Activated gamma-delta T cell treated with anti-CD3 and anti-CD28 coated beads, Interleukin-2, amount 50 U/mL, for 16 hours (primary cell): ENCODE results near the gene CCDC30.

ENCODE experiments used
- DNase-seq: peaks from one replicate; pipeline ENCODE4 v3.0.0-alpha.2; 2020; ENCODE audit warnings: low read depth

Gene CCDC30

DNA sequence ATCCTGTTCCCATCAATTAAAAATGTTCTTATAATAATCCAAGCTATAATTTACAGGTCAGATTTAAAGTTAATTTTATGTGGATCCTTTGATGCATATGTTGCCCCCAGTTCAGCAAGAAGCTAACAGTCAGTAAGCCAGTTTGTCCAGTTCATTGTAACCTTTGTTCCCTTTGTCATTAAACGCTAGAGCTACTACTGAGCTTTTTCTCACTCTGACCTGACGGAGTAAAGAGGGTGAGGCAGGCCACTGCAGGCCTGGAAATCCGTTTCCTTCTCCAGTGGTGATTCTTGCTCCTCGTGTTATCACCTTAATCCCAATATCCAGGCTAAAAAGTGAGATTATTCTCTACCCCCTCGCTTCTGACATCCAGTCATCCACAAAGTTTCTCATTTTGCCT lies 229.4 kb downstream of the CCDC30 start:
- DNase-seq = no peak

DNA sequence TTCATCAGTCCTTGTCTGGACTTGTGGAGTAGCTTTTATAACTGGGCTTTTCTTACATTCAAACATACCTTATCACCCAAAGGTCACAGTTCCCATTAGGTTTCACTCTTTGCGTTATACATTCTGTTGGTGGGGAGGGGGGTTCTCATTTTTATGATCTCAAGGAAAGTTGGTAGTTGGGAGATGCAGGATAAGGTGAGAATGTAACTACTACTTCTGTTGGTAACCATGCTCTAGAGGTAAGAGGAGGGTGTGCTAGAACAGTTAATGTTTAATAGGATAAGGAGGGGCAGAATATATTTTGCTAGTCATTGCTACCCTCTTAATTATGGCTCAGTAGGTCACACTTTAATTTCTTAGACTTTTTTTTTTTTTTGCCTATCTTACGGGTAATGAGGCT lies 229.8 kb downstream of the CCDC30 start:
- DNase-seq = no peak

DNA sequence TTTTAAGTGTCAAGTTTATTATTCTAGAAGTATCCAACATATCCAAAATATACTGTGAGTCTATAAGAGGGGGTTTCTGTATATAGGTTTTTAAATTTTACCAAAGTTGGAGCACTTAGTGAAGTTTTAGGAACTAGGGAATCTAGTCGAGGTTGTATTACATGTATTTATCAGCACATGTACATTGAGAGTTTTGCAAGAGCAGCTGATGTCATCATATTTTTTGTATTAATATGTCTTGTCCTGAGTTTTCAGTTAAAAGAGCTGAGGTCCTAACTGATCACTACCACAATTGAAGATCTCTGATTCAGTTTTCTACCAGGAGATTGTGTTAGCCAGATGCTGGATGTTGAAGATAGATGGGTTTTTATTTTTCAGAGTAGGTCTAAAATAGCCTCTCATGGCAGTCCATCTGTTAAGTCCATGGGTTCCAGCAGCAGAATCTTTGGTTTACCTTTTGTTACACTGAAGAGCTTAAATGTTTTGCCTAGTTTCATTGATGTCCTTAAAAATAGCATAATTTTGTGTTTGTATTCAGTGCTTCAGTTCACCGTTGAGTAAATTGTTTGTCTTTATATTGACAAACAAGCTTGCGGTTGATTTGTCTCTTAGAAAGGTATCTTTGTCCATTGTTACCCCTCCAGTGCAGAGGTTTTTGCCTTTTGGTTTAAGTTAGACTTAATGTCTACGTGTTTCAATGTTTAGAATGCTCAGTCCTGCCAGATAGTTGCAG lies 235.2 kb downstream of the CCDC30 start:
- DNase-seq = no peak

DNA sequence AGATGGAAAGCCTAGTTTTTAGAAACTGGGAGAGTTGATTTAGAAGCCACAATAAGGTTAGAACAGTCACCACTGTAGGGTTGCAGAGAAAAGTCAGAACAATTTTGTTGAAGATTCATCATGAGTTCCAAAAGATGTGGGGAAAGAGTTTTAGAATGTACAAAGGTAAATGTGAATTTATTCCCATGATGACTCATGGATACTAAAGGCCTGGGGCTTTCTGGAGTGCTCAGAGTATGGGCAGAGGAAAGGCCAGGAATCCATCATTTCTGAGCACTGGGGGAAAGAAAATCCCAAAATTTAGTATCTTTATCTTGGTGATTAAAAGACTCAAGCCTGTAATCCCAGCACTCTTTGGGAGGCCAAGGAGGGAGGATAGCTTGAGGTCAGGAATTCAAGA lies 236.9 kb downstream of the CCDC30 start:
- DNase-seq = no peak

DNA sequence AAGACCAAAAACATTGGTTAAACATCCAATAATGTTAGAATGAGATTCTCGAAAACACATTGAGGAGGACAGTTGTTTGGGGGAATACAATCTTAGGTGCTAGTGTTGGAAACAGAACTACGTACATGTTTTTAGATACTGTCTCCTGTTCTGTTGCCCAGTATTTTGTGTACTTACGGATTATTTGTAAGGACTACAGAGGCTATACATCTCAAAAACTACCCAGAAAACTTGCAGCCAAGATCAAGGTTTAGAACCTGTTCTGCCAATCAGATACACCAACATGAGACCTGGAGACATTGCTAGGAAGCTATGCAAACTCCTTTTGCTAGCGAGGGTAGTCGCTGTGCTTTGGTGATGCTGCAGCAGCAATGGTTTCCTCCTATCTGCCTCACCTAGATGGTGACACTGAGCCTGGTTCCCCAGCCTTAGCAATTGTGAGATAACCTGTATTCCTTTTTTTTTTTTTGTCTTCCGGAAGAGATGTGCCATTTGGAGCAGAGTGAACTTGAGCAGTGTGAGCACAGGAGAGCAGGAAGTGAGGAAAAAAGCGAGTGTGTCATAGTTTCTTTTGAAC lies 240.9 kb downstream of the CCDC30 start:
- no peak for DNase-seq
